ENCODE data around the gene UTY.

UTY gene

DNA sequence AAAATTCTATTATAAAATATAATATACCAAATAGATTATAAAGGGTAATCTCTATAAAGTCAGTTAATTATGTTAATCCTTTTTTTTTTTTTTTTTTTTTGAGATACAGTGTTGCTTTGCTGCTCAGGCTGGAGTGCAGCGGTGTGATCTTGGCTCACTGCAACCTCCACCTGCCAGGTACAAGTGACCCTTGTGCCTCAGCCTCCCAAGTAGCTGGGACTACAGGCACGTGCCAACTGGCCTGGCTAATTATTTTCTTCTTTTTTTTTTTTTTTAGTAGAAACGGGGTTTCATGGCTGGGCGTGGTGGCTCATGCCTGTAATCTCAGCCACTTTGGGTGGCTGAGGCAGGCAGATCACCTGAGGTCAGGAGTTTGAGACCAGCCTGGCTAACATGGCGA lies 141.9 kb downstream of the UTY start:
- Histone ChIP-seq H3K9ac (ENCODE audit: low read length) (no peak overlapping the region), H3K27ac (ENCODE audit: low read depth, low read length, poor library complexity, severe bottlenecking) (no peak overlapping the region), H3F3A (ENCODE audit: insufficient read depth, low read length) (no peaks in the 10 kb centered on the region), H3K4me1 (ENCODE audit: insufficient read depth, low read length, severe bottlenecking) (no peaks in the 10 kb centered on the region), H3K4me2 (ENCODE audit: low read length) (no peak overlapping the region), H3K36me3 (ENCODE audit: insufficient read depth, low read length) (peaks cover 79% of the 10 kb centered on the region), H3K9me2 (ENCODE audit: low read depth, low read length) (no peaks in the 10 kb centered on the region), H3K4me3 (ENCODE audit: low read depth, low read length, poor library complexity, severe bottlenecking) (no peak overlapping the region), H4K20me1 (ENCODE audit: insufficient read depth, low read length) (no peaks in the 10 kb centered on the region), H3K27me3 (ENCODE audit: insufficient read depth, low read length) (no peaks in the 10 kb centered on the region), H3K79me2 (ENCODE audit: insufficient read depth, low read length) (no peaks in the 10 kb centered on the region), H2AFZ (ENCODE audit: low read length) (no peak overlapping the region), H3K9me3 (ENCODE audit: low read length) (no peaks in the 10 kb centered on the region)
- TF ChIP-seq, protein P1, sequence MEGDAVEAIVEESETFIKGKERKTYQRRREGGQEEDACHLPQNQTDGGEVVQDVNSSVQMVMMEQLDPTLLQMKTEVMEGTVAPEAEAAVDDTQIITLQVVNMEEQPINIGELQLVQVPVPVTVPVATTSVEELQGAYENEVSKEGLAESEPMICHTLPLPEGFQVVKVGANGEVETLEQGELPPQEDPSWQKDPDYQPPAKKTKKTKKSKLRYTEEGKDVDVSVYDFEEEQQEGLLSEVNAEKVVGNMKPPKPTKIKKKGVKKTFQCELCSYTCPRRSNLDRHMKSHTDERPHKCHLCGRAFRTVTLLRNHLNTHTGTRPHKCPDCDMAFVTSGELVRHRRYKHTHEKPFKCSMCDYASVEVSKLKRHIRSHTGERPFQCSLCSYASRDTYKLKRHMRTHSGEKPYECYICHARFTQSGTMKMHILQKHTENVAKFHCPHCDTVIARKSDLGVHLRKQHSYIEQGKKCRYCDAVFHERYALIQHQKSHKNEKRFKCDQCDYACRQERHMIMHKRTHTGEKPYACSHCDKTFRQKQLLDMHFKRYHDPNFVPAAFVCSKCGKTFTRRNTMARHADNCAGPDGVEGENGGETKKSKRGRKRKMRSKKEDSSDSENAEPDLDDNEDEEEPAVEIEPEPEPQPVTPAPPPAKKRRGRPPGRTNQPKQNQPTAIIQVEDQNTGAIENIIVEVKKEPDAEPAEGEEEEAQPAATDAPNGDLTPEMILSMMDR (IDR thresholded peaks at IDR 0.05; ENCODE audit: low read length) = no peak
- TF ChIP-seq EZH2 (IDR thresholded peaks at IDR 0.05; ENCODE audit: borderline replicate concordance, low read length) = no peak

DNA sequence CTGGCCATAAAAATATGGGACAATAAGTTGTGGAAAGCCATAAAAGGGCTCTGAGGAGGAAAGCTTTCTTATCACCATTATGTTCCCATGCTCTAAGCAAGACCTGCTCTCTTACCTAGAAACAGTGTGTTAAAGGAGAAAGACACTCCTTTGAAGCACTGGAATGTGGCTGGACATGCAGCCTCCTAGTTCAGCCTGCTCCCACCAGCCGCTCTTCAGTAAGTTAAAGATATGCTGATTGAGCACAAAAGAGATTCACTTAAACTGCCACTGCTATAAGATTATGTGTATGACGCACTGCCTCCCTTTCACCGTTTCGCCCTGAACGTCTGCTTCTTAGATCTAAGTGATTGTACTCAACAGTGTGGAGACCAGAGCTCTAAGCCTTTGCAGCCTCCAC lies 146.0 kb downstream of the UTY start:
- TF ChIP-seq EZH2 (IDR thresholded peaks at IDR 0.05; ENCODE audit: borderline replicate concordance, low read length) = no peak
- TF ChIP-seq, protein P1 (IDR thresholded peaks at IDR 0.05; ENCODE audit: low read length) = no peak
- no peak overlapping the region for H3K4me3 ChIP-seq (ENCODE audit: low read depth, low read length, poor library complexity, severe bottlenecking)
- H3K4me1 ChIP-seq (ENCODE audit: insufficient read depth, low read length, severe bottlenecking) = no peaks in the 10 kb centered on the region
- H3K27me3 ChIP-seq (ENCODE audit: insufficient read depth, low read length) = no peaks in the 10 kb centered on the region
- no peaks in the 10 kb centered on the region for H3K9me3 ChIP-seq (ENCODE audit: low read length)
- peaks cover 42% of the 10 kb centered on the region for H3K36me3 ChIP-seq (ENCODE audit: insufficient read depth, low read length)
- H3K9me2 ChIP-seq (ENCODE audit: low read depth, low read length) = no peaks in the 10 kb centered on the region
- H3K9ac ChIP-seq (ENCODE audit: low read length) = no peak overlapping the region
- no peaks in the 10 kb centered on the region for H4K20me1 ChIP-seq (ENCODE audit: insufficient read depth, low read length)
- no peak overlapping the region for H3K27ac ChIP-seq (ENCODE audit: low read depth, low read length, poor library complexity, severe bottlenecking)
- H3K79me2 ChIP-seq (ENCODE audit: insufficient read depth, low read length) = no peaks in the 10 kb centered on the region
- H3K4me2 ChIP-seq (ENCODE audit: low read length) = no peak overlapping the region
- no peaks in the 10 kb centered on the region for H3F3A ChIP-seq (ENCODE audit: insufficient read depth, low read length)
- H2AFZ ChIP-seq (ENCODE audit: low read length) = no peak overlapping the region

DNA sequence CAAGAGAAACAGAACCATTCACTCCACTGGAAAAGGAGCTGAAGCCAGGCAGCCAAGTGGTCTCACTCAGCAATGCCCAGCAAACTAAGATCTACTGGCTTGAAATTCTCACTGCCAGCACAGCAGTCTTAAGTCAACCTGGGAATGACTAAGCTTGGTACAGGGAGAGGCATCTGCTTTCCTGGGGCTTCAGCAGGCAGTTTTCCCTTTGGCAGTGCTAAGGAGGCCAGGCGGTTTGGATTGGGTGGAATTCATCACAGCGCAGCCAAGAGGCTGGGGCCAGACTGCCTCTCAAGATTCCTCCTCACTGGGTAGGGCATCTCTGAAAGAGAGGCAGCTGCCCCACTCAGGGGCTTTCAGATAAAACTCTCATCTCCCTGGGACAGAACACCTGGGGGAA lies 149.2 kb downstream of the UTY start:
- H3K4me1 ChIP-seq (ENCODE audit: insufficient read depth, low read length, severe bottlenecking) = no peaks in the 10 kb centered on the region
- no peak overlapping the region for H3K4me3 ChIP-seq (ENCODE audit: low read depth, low read length, poor library complexity, severe bottlenecking)
- no peaks in the 10 kb centered on the region for H3F3A ChIP-seq (ENCODE audit: insufficient read depth, low read length)
- H3K27me3 ChIP-seq (ENCODE audit: insufficient read depth, low read length) = no peaks in the 10 kb centered on the region
- H3K27ac ChIP-seq (ENCODE audit: low read depth, low read length, poor library complexity, severe bottlenecking) = no peak overlapping the region
- no peaks in the 10 kb centered on the region for H3K79me2 ChIP-seq (ENCODE audit: insufficient read depth, low read length)
- H2AFZ ChIP-seq (ENCODE audit: low read length) = no peak overlapping the region
- H3K9me3 ChIP-seq (ENCODE audit: low read length) = no peaks in the 10 kb centered on the region
- H4K20me1 ChIP-seq (ENCODE audit: insufficient read depth, low read length) = no peaks in the 10 kb centered on the region
- H3K36me3 ChIP-seq (ENCODE audit: insufficient read depth, low read length) = peaks cover 41% of the 10 kb centered on the region
- no peaks in the 10 kb centered on the region for H3K9me2 ChIP-seq (ENCODE audit: low read depth, low read length)
- no peak overlapping the region for H3K9ac ChIP-seq (ENCODE audit: low read length)
- no peak for TF ChIP-seq EZH2 (IDR thresholded peaks at IDR 0.05; ENCODE audit: borderline replicate concordance, low read length)
- TF ChIP-seq, protein P1 (IDR thresholded peaks at IDR 0.05; ENCODE audit: low read length) = no peak
- no peak overlapping the region for H3K4me2 ChIP-seq (ENCODE audit: low read length)
